Neural cell (in vitro differentiated cells): ENCODE results near the gene MYO7B.

Experiments
- EZH2 ChIP-seq: fragments of 200-600, 300-800 bp; shearing (Covaris generic), sonication (generic); IDR thresholded peaks from 2 replicates; pipeline ENCODE4 v1.6.1; 2014; ENCODE audit warnings: antibody characterized with exemption, low read length, borderline replicate concordance, mild to moderate bottlenecking; ENCODE audit not compliant: insufficient read depth, poor library complexity, severe bottlenecking
- MXI1 ChIP-seq: fragments of 450-650 bp; conservative IDR thresholded peaks from 2 replicates; pipeline ENCODE4 v1.6.1; 2014; ENCODE audit warnings: antibody characterized with exemption, mild to moderate bottlenecking; ENCODE audit not compliant: poor library complexity, severe bottlenecking
- POLR2AphosphoS5 ChIP-seq: IDR thresholded peaks from 2 replicates; pipeline ENCODE4 v1.6.1; 2012
- SMC3 ChIP-seq: fragments of 450-650 bp; conservative IDR thresholded peaks from 2 replicates; pipeline ENCODE4 v1.6.1; 2014; ENCODE audit warnings: antibody characterized with exemption, mild to moderate bottlenecking, moderate library complexity; ENCODE audit not compliant: poor library complexity
- TF ChIP-seq, protein P1 (sequence below): fragments of 450-650 bp; IDR thresholded peaks from 2 replicates; pipeline ENCODE4 v1.5.1; 2014; ENCODE audit warnings: antibody characterized with exemption, mild to moderate bottlenecking, moderate library complexity; ENCODE audit not compliant: poor library complexity, severe bottlenecking
- TF ChIP-seq, protein P2 (sequence below): IDR thresholded peaks from 2 replicates; pipeline ENCODE4 v1.6.1; 2012; ENCODE audit warnings: borderline replicate concordance

DNA sequence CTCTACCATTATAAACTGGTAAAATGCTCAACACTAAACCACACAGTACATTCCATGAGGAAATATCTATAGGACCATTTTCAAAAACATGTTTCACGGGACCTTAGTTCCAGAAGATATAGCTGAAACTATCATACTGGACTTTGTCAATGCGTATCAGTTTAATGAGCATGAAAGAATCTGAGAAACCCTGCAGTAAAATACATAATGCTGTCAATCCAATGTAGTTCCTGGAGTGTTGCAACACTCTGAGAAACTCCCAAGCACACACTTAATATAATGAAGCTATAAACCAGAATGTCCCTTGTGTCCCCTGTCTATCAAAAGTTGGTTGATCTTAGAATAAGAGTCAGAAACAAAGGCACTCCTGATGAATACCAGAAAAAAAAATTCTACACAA is 25.4 kb upstream of the MYO7B start:
- TF ChIP-seq, protein P1, sequence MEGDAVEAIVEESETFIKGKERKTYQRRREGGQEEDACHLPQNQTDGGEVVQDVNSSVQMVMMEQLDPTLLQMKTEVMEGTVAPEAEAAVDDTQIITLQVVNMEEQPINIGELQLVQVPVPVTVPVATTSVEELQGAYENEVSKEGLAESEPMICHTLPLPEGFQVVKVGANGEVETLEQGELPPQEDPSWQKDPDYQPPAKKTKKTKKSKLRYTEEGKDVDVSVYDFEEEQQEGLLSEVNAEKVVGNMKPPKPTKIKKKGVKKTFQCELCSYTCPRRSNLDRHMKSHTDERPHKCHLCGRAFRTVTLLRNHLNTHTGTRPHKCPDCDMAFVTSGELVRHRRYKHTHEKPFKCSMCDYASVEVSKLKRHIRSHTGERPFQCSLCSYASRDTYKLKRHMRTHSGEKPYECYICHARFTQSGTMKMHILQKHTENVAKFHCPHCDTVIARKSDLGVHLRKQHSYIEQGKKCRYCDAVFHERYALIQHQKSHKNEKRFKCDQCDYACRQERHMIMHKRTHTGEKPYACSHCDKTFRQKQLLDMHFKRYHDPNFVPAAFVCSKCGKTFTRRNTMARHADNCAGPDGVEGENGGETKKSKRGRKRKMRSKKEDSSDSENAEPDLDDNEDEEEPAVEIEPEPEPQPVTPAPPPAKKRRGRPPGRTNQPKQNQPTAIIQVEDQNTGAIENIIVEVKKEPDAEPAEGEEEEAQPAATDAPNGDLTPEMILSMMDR = no peak
- TF ChIP-seq, protein P2, sequence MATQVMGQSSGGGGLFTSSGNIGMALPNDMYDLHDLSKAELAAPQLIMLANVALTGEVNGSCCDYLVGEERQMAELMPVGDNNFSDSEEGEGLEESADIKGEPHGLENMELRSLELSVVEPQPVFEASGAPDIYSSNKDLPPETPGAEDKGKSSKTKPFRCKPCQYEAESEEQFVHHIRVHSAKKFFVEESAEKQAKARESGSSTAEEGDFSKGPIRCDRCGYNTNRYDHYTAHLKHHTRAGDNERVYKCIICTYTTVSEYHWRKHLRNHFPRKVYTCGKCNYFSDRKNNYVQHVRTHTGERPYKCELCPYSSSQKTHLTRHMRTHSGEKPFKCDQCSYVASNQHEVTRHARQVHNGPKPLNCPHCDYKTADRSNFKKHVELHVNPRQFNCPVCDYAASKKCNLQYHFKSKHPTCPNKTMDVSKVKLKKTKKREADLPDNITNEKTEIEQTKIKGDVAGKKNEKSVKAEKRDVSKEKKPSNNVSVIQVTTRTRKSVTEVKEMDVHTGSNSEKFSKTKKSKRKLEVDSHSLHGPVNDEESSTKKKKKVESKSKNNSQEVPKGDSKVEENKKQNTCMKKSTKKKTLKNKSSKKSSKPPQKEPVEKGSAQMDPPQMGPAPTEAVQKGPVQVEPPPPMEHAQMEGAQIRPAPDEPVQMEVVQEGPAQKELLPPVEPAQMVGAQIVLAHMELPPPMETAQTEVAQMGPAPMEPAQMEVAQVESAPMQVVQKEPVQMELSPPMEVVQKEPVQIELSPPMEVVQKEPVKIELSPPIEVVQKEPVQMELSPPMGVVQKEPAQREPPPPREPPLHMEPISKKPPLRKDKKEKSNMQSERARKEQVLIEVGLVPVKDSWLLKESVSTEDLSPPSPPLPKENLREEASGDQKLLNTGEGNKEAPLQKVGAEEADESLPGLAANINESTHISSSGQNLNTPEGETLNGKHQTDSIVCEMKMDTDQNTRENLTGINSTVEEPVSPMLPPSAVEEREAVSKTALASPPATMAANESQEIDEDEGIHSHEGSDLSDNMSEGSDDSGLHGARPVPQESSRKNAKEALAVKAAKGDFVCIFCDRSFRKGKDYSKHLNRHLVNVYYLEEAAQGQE = no peak
- TF ChIP-seq MXI1 = no peak
- TF ChIP-seq EZH2 = no peak
- no peak for TF ChIP-seq SMC3
- no peak for TF ChIP-seq POLR2AphosphoS5
